BLaER1 treated with 17β-estradiol and CSF1 and Interleukin-3, amounts not matched to agents 10 nM and 100 nM (cell line): ENCODE results near the gene TMEM52.

ENCODE experiments used
- H3K27ac ChIP-seq, 11 experiments: shearing (Covaris generic); formaldehyde crosslinking; 2 replicates each; pipeline ENCODE4 v1.8.1; 2022
- H3K27me3 ChIP-seq, 11 experiments: shearing (Covaris generic); formaldehyde crosslinking; 2 replicates each; pipeline ENCODE4 v1.8.1; 2022
- H3K36me3 ChIP-seq, 11 experiments: shearing (Covaris generic); formaldehyde crosslinking; 2 replicates each; pipeline ENCODE4 v1.8.1; 2022
- H3K4me1 ChIP-seq, 10 experiments: shearing (Covaris generic); formaldehyde crosslinking; 2 replicates each; pipeline ENCODE4 v1.8.1; 2022
- H3K4me2 ChIP-seq, 11 experiments: shearing (Covaris generic); formaldehyde crosslinking; 2 replicates each; pipeline ENCODE4 v1.8.1; 2022
- H3K4me3 ChIP-seq, 10 experiments: shearing (Covaris generic); formaldehyde crosslinking; 2 replicates each; pipeline ENCODE4 v1.8.1; 2022
- H3K9ac ChIP-seq, 11 experiments: shearing (Covaris generic); formaldehyde crosslinking; 2 replicates each; pipeline ENCODE4 v1.8.1; 2022
- H3K9me3 ChIP-seq, 11 experiments: shearing (Covaris generic); formaldehyde crosslinking; replicated peaks in 1 of 11; 2 replicates each; pipeline ENCODE4 v1.8.1; 2022
- H4K20me1 ChIP-seq, 11 experiments: shearing (Covaris generic); formaldehyde crosslinking; 2 replicates each; pipeline ENCODE4 v1.8.1; 2022
- Cebpa-rat ChIP-seq, 11 experiments: shearing (Covaris generic); IDR thresholded peaks; 2 replicates each; pipeline ENCODE4 v1.8.1; 2022

Gene TMEM52

DNA sequence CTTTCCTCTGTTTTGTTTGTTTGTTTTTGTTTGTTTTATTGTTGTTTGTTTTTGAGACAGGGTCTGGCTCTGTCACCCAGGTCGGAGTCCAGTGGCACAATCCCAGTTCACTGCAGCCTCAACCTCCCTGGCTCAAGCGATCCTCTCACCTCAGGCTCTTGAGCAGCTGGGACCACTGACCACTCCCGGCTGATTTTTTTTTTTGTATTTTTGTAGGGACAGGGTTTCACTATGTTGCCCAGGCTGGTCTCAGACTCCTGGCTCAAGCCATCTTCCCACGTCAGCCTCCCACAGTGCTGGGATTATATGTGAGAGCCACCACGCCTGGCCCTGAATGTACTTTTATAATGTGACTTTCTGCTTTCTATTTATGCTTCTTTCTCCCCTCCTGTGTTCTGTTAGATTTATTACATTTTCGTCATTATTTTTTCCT is 9.0 kb downstream of the TMEM52 start:
- Histone ChIP-seq H3K36me3 (no peaks in the 10 kb centered on the region), H3K27ac (peak overlapping the region in 5 of 11 experiments; percentile 61 to 74 (median 67); a peak in 9 of 22 replicates), H3K27me3 (no peaks in the 10 kb centered on the region), H3K4me2 (peak overlapping the region; percentile 63 to 89 (median 77); a peak in 21 of 22 replicates), H3K9me3 (no peaks in the 10 kb centered on the region), H3K4me1 (peaks cover 32 to 62% (median 48%) of the 10 kb centered on the region in 10 experiments), H3K9ac (peak overlapping the region in 8 of 11 experiments; percentile 45 to 73 (median 70); a peak in 12 of 22 replicates), H4K20me1 (peaks cover 0 to 10% (median 0%) of the 10 kb centered on the region in 11 experiments; a peak in 3 of 22 replicates), H3K4me3 (peak overlapping the region in 3 of 10 experiments; percentile 41 to 59 (median 54); a peak in 3 of 20 replicates)
- no peak for TF ChIP-seq Cebpa-rat (IDR thresholded peaks at IDR 0.05)

- H3K27ac ChIP-seq: peak overlapping the region; percentile 82 to 94 (median 88)
- H3K36me3 ChIP-seq: no peaks in the 10 kb centered on the region
- H3K9ac ChIP-seq: peak overlapping the region; percentile 85 to 96 (median 91)
- H3K4me1 ChIP-seq: peaks cover 32 to 58% (median 48%) of the 10 kb centered on the region in 10 experiments
- peaks cover 0 to under 1% (median 0%) of the 10 kb centered on the region in 11 experiments; a peak in 6 of 22 replicates for H3K9me3 ChIP-seq
- no peaks in the 10 kb centered on the region for H3K27me3 ChIP-seq
- H3K4me3 ChIP-seq: peak overlapping the region; percentile 67 to 80 (median 74)
- peak overlapping the region; percentile 90 to 100 (median 99) for H3K4me2 ChIP-seq
- no peak for TF ChIP-seq Cebpa-rat (IDR thresholded peaks at IDR 0.05)
- H4K20me1 ChIP-seq: peaks cover 0 to 10% (median 0%) of the 10 kb centered on the region in 11 experiments; a peak in 3 of 22 replicates
Measured at GRCh38 chr1:1908506-1908791, 10.6 kb downstream of the TMEM52 start.

- peaks cover 0 to 9% (median 7%) of the 10 kb centered on the region in 11 experiments; a peak in 17 of 22 replicates for H3K9me3 ChIP-seq
- H4K20me1 ChIP-seq: peaks cover 0 to 10% (median 0%) of the 10 kb centered on the region in 11 experiments; a peak in 3 of 22 replicates
- no peak for TF ChIP-seq Cebpa-rat (IDR thresholded peaks at IDR 0.05)
- peak overlapping the region; percentile 90 to 100 (median 99) for H3K4me2 ChIP-seq
- H3K36me3 ChIP-seq: no peaks in the 10 kb centered on the region
- H3K4me3 ChIP-seq: peak overlapping the region in 2 of 10 experiments; percentile 67 to 72; a peak in 2 of 20 replicates
- H3K27ac ChIP-seq: peak overlapping the region in 10 of 11 experiments; percentile 5 to 94 (median 89); a peak in 19 of 22 replicates
- H3K9ac ChIP-seq: peak overlapping the region; percentile 22 to 96 (median 91); a peak in 20 of 22 replicates
- peaks cover 32 to 60% (median 49%) of the 10 kb centered on the region in 10 experiments for H3K4me1 ChIP-seq
- no peaks in the 10 kb centered on the region for H3K27me3 ChIP-seq
Measured at GRCh38 chr1:1907098-1907736, 11.9 kb downstream of the TMEM52 start.

- TF ChIP-seq Cebpa-rat (IDR thresholded peaks at IDR 0.05): no peak
- Histone ChIP-seq H3K27ac (peak overlapping the region in 10 of 11 experiments; percentile 5 to 94 (median 89); a peak in 18 of 22 replicates), H3K36me3 (no peaks in the 10 kb centered on the region), H4K20me1 (peaks cover 0 to 10% (median 0%) of the 10 kb centered on the region in 11 experiments; a peak in 4 of 22 replicates), H3K27me3 (no peaks in the 10 kb centered on the region), H3K4me1 (peaks cover 37 to 68% (median 57%) of the 10 kb centered on the region in 10 experiments), H3K4me3 (no peak overlapping the region), H3K4me2 (peak overlapping the region; percentile 90 to 100 (median 99)), H3K9ac (peak overlapping the region; percentile 22 to 96 (median 91); a peak in 18 of 22 replicates), H3K9me3 (peaks cover 0 to 9% (median 7%) of the 10 kb centered on the region in 11 experiments; a peak in 17 of 22 replicates)
Measured at GRCh38 chr1:1906185-1907097, 12.6 kb downstream of the TMEM52 start.

DNA sequence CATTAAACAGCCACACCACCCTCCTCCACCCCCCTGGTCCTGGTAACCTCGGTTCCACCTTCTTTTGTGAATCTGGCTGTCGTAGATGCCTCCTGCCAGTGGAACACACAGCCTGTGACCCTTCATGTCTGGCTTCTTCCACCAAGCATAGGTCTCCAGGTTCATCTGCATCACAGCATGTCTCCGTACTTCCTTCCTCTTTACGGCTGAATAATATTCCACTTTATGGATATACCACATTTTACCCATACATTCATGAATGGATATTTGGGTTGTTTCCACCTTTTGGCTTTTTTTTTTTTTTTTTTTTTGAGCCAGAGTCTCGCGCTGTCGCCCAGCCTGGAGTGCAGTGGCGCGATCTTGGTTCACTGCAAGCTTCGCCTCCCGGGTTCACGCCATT is 15.9 kb downstream of the TMEM52 start:
- peaks cover 0 to 9% (median 7%) of the 10 kb centered on the region in 11 experiments; a peak in 17 of 22 replicates for H3K9me3 ChIP-seq
- H3K9ac ChIP-seq: no peak overlapping the region
- H4K20me1 ChIP-seq: peaks cover 0 to 10% (median 0%) of the 10 kb centered on the region in 11 experiments; a peak in 4 of 22 replicates
- no peak overlapping the region for H3K4me2 ChIP-seq
- TF ChIP-seq Cebpa-rat (IDR thresholded peaks at IDR 0.05): no peak
- no peak overlapping the region for H3K4me3 ChIP-seq
- peaks cover 38 to 78% (median 66%) of the 10 kb centered on the region in 10 experiments for H3K4me1 ChIP-seq
- H3K36me3 ChIP-seq: no peaks in the 10 kb centered on the region
- H3K27me3 ChIP-seq: no peaks in the 10 kb centered on the region
- H3K27ac ChIP-seq: no peak overlapping the region

DNA sequence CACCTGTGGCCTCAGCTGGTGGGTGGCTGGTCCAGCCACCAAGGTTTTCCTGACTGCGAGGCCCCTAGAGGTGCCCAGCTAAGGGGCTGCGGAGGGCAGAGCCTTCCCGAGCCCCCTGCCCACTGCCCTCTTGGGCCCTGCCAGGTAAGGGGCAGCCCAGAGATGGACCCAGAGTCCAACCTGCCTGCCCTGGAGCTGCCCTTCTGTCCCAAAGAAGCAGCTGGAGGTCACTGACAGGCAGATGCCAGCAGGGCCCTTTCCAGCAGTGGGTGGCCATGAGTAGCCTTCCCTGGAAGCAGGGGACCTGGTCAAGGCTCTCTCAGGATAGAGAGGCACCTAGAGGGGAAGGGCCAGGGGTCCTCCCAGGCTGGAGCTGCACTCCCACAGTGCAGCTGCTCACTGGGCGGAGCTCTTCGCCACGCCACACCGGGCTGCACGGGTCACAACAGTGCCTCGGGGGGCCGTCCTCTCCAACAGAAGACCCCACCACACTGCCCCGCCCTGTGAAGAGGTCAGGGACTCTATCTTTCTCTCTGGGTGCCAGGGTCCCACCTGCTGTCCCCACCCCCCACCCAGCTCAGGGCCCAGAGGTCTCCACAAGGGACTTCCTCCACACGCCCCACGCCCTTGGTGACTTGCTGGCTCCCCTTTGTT is 17.3 kb downstream of the TMEM52 start:
- H3K9ac ChIP-seq: peak overlapping the region in 7 of 11 experiments; percentile 2 to 59 (median 46); a peak in 11 of 22 replicates

DNA sequence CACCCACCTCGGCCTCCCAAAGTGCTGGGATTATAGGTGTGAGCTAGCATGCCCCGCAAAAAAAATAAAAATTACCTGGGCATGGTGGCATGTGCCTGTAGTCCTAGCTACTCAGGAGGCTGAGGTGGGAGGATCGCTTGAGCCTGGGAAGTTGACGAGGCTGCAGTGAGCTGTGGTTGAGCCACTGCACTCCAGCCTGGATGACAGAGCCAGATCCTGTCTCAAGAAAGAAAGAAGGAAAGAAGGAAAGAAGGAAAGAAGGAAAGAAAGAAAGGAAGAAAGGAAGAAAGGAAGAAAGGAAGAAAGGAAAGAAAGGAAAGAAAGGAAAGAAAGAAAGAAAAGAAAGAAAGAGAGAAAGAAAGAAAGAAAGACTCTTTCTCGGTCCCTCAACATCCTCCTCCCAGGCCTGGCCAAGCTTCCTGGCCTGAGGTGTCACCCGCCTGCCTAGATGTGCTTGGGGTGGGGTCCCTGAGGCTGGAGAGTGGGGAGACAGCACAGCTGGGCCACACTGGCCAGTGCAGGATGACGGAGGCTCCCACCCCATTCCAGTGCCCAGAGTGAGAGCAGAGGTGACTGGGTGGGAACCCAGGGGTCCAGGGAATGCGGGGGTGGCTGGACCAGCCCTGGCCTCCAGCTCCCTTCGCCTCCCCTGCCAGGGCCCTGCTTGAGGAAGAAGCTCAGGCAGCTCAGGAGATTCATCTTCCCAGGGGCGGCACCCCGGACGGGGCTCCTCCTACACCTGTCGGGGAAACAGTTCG is 18.0 kb downstream of the TMEM52 start:
- peak overlapping the region; percentile 43 to 99 (median 92); a peak in 21 of 22 replicates for H3K4me2 ChIP-seq
- peak overlapping the region in 1 of 10 experiments; percentile 22; a peak in 1 of 20 replicates for H3K4me3 ChIP-seq
- peaks cover 30 to 78% (median 65%) of the 10 kb centered on the region in 10 experiments for H3K4me1 ChIP-seq

More for the DNA sequence above, 17.3 kb downstream of the TMEM52 start:
- no peaks in the 10 kb centered on the region for H3K36me3 ChIP-seq
- peaks cover 0 to 9% (median 7%) of the 10 kb centered on the region in 11 experiments; a peak in 17 of 22 replicates for H3K9me3 ChIP-seq
- peak overlapping the region; percentile 43 to 99 (median 92) for H3K4me2 ChIP-seq
- no peak for TF ChIP-seq Cebpa-rat (IDR thresholded peaks at IDR 0.05)
- peaks cover 32 to 78% (median 65%) of the 10 kb centered on the region in 10 experiments for H3K4me1 ChIP-seq
- peak overlapping the region in 1 of 10 experiments; percentile 22; a peak in 1 of 20 replicates for H3K4me3 ChIP-seq
- H4K20me1 ChIP-seq: peaks cover 0 to 5% (median 0%) of the 10 kb centered on the region in 11 experiments; a peak in 4 of 22 replicates
- H3K27me3 ChIP-seq: no peaks in the 10 kb centered on the region
- peak overlapping the region in 6 of 11 experiments; percentile 37 to 85 (median 50); a peak in 13 of 22 replicates for H3K27ac ChIP-seq

More for the DNA sequence above, 18.0 kb downstream of the TMEM52 start:
- Histone ChIP-seq H3K9ac (peak overlapping the region in 6 of 11 experiments; percentile 32 to 59 (median 50); a peak in 11 of 22 replicates), H3K27me3 (no peaks in the 10 kb centered on the region), H3K27ac (peak overlapping the region in 7 of 11 experiments; percentile 21 to 85 (median 45); a peak in 12 of 22 replicates), H3K9me3 (peaks cover 0 to 9% (median 7%) of the 10 kb centered on the region in 11 experiments; a peak in 17 of 22 replicates), H3K36me3 (no peaks in the 10 kb centered on the region), H4K20me1 (peaks cover 0 to 1% (median 0%) of the 10 kb centered on the region in 11 experiments; a peak in 1 of 22 replicates)
- no peak for TF ChIP-seq Cebpa-rat (IDR thresholded peaks at IDR 0.05)
